Activated T-helper 2 cell treated with anti-CD3 and anti-CD28 coated beads, Interferon-gamma antibody, Interleukin-2, Interleukin-4, amounts not matched to agents 10 μg/mL and 5 μg/mL and 100 μg/mL, durations not matched to agents 14 hours and 24 hours and 36 hours (primary cell): ENCODE data around the gene NAT10. TPM values are rescaled to one million over a fixed set of nuclear protein-coding genes. Genes with fewer than 3 reads are reported as not detected.

ENCODE experiments used
- DNase-seq: peaks from one replicate; pipeline ENCODE4 v3.0.0; 2021; ENCODE audit warnings: low spot score
- H3K27ac Mint-ChIP-seq: one replicate; pipeline ENCODE4 v1.8.0; 2021; ENCODE audit warnings: mixed read lengths
- H3K27me3 Mint-ChIP-seq: one replicate; pipeline ENCODE4 v1.8.0; 2021; ENCODE audit warnings: low read depth, mixed read lengths
- H3K36me3 Mint-ChIP-seq: one replicate; pipeline ENCODE4 v1.8.0; 2021; ENCODE audit warnings: low read depth, mixed read lengths
- H3K4me1 Mint-ChIP-seq: one replicate; pipeline ENCODE4 v1.8.0; 2021; ENCODE audit warnings: low read depth, mixed read lengths
- H3K4me3 Mint-ChIP-seq: one replicate; pipeline ENCODE4 v1.8.0; 2021; ENCODE audit warnings: low read depth, mild to moderate bottlenecking, moderate library complexity, mixed read lengths
- H3K9me3 Mint-ChIP-seq: one replicate; pipeline ENCODE4 v1.8.0; 2021; ENCODE audit warnings: mixed read lengths
- intact Hi-C: fragments of 100-400 bp; cut with micrococcal nuclease; formaldehyde crosslinking; loops from one replicate; pipeline ENCODE4 v1.15.1; 2023
- total RNA-seq: library from RNA; stranded (reverse); gene quantifications from 2 replicates; pipeline ENCODE4 v1.2.3, GENCODE V29; 2022

Gene NAT10
- total RNA-seq, 1 donor from 2014 or later = 124 TPM

- Mint-ChIP-seq H3K9me3 (no peaks in the 10 kb centered on the region), H3K4me1 (peaks cover 42% of the 10 kb centered on the region), H3K27ac (no peak overlapping the region)
Observed at GRCh38 chr11:34181856-34182405, 76.5 kb downstream of the NAT10 start.

DNA sequence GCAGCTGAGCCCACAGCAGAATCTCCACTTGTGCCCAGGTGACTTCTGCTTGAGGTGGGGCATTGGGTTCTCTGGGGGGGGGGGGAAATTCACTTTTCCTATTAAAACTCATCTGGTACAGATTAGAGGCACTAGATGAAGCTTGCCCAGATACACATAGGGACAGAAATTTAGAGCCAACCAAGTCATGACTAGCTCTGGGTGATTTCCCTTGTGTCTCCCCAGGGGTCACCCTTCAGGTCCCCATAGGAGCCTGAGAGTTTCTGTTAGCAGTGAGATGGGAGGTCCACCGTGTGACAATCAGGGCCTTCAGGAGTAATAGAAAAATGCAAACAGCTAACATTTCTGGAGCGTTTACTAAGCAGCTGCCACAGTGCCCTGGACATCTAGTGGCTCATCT, 77.0 kb downstream of the NAT10 start:
- DNase-seq = no peak
- Mint-ChIP-seq H3K27ac (no peak overlapping the region), H3K36me3 (peaks cover 11% of the 10 kb centered on the region), H3K4me3 (no peak overlapping the region), H3K27me3 (no peaks in the 10 kb centered on the region), H3K4me1 (peaks cover 41% of the 10 kb centered on the region), H3K9me3 (no peaks in the 10 kb centered on the region)
- intact Hi-C loops = no loop called here

More at GRCh38 chr11:34181856-34182405, 76.5 kb downstream of the NAT10 start:
- Mint-ChIP-seq H3K36me3 (peaks cover 11% of the 10 kb centered on the region), H3K27me3 (no peaks in the 10 kb centered on the region), H3K4me3 (no peak overlapping the region)
- intact Hi-C loops = no loop called here
- DNase-seq = no peak

- Mint-ChIP-seq H3K4me1 (peaks cover 37% of the 10 kb centered on the region), H3K36me3 (peaks cover 11% of the 10 kb centered on the region), H3K9me3 (no peaks in the 10 kb centered on the region), H3K27ac (no peak overlapping the region), H3K4me3 (no peak overlapping the region), H3K27me3 (no peaks in the 10 kb centered on the region)
- intact Hi-C loops = no loop called here
- no peak for DNase-seq
Observed at GRCh38 chr11:34182921-34183685, 77.7 kb downstream of the NAT10 start.

GRCh38 chr11:34183848-34184391, 78.5 kb downstream of the NAT10 start:
- no peaks in the 10 kb centered on the region for H3K9me3 Mint-ChIP-seq
- H3K36me3 Mint-ChIP-seq = peaks cover 14% of the 10 kb centered on the region
- peaks cover 3% of the 10 kb centered on the region for H3K27me3 Mint-ChIP-seq
- no peak overlapping the region for H3K4me3 Mint-ChIP-seq
- peaks cover 35% of the 10 kb centered on the region for H3K4me1 Mint-ChIP-seq
- DNase-seq = no peak
- intact Hi-C loops = no loop called here
- H3K27ac Mint-ChIP-seq = no peak overlapping the region

DNA sequence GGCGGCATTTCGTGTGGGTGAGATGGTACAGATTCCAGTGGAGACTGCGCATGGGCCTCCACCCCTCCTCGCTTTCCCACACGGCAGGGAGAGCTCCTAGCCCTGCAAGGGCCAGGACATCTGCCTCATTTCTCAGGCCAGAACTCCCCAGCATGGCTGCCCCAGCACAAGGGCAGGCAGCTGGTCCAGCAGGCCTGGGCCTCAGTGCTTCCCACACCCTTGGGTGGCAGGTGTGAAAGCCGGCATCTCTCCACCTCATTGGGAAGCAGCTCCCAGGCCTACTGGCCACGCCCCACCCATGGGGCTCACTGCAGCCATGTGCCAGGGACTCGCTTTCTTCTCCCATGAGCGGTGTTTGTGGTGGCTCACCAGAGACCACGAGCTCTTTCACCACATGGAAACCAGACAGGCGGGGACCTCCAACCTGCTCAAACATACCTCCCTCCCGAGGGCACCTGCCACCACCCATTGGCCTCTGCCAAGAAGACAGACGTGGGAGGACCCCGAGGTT, 79.1 kb downstream of the NAT10 start:
- no peak for DNase-seq
- Mint-ChIP-seq H3K36me3 (peaks cover 12% of the 10 kb centered on the region), H3K9me3 (no peaks in the 10 kb centered on the region), H3K27ac (no peak overlapping the region), H3K4me1 (peaks cover 33% of the 10 kb centered on the region), H3K27me3 (peaks cover 3% of the 10 kb centered on the region), H3K4me3 (no peak overlapping the region)
- intact Hi-C loops = no loop called here

- Mint-ChIP-seq H3K36me3 (peaks cover 12% of the 10 kb centered on the region), H3K9me3 (no peaks in the 10 kb centered on the region), H3K4me3 (no peak overlapping the region), H3K4me1 (peaks cover 19% of the 10 kb centered on the region), H3K27ac (no peak overlapping the region), H3K27me3 (peaks cover 3% of the 10 kb centered on the region)
- intact Hi-C loops = no loop called here
- DNase-seq = no peak
Observed at GRCh38 chr11:34185926-34186841, 80.8 kb downstream of the NAT10 start.

DNA sequence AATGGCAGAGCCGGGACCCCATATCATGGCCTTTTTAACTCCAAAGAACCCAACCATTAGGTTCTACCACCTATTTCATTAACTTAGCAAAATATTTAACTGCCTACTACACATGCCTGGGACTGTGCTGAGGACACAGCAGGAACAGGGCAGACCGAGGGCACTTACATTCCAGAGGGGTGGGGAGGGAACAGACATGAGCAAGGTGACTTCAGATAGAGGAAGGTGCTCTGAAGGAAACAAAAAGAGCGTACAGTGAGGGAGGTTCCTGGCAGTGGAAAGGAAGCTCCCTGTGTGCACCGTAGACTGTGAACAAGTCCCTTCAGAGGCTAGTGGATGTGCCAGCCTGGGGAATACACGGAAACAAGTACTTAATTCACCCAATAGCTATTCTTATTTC, 82.8 kb downstream of the NAT10 start:
- H3K27ac Mint-ChIP-seq = no peak overlapping the region
- H3K27me3 Mint-ChIP-seq = peaks cover 3% of the 10 kb centered on the region
- no peak overlapping the region for H3K4me3 Mint-ChIP-seq
- H3K36me3 Mint-ChIP-seq = peaks cover 15% of the 10 kb centered on the region
- no peak for DNase-seq
- intact Hi-C loops = no loop called here
- peaks cover 16% of the 10 kb centered on the region for H3K4me1 Mint-ChIP-seq
- no peaks in the 10 kb centered on the region for H3K9me3 Mint-ChIP-seq

DNA sequence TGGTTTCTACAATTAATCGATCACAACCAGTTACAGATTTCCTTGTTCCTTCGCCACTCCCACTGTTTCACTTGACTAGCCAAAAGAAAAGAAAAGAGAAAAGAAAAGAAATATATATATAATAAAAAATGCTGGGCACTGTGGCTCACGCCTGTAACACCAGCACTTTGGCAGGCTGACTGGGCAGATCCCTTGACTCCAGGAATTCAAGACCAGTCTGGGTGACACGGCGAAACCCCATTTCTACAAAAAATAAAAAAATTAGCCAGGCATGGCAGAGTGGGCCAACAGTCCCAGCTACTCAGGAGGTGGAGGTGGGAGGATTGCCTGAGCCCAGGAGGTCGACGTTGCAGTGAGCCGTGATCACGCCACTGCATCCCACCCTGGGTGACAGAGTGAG, 83.8 kb downstream of the NAT10 start:
- peaks cover 15% of the 10 kb centered on the region for H3K36me3 Mint-ChIP-seq
- DNase-seq = no peak
- H3K27me3 Mint-ChIP-seq = peaks cover 3% of the 10 kb centered on the region
- H3K9me3 Mint-ChIP-seq = no peaks in the 10 kb centered on the region
- intact Hi-C loops = no loop called here
- peaks cover 21% of the 10 kb centered on the region for H3K4me1 Mint-ChIP-seq
- no peak overlapping the region for H3K27ac Mint-ChIP-seq
- no peak overlapping the region for H3K4me3 Mint-ChIP-seq

GRCh38 chr11:34190192-34191139, 85.0 kb downstream of the NAT10 start:
- H3K4me1 Mint-ChIP-seq = peaks cover 14% of the 10 kb centered on the region
- intact Hi-C loops = no loop called here
- H3K27ac Mint-ChIP-seq = no peak overlapping the region
- DNase-seq = no peak
- H3K9me3 Mint-ChIP-seq = no peaks in the 10 kb centered on the region
- H3K4me3 Mint-ChIP-seq = no peak overlapping the region
- peaks cover 9% of the 10 kb centered on the region for H3K36me3 Mint-ChIP-seq
- peaks cover 3% of the 10 kb centered on the region for H3K27me3 Mint-ChIP-seq

GRCh38 chr11:34191578-34191977, 86.1 kb downstream of the NAT10 start:
- Mint-ChIP-seq H3K36me3 (peaks cover 17% of the 10 kb centered on the region), H3K4me1 (peaks cover 14% of the 10 kb centered on the region), H3K27me3 (peaks cover 3% of the 10 kb centered on the region), H3K4me3 (no peak overlapping the region), H3K9me3 (no peaks in the 10 kb centered on the region), H3K27ac (no peak overlapping the region)
- intact Hi-C loops = no loop called here
- no peak for DNase-seq

DNA sequence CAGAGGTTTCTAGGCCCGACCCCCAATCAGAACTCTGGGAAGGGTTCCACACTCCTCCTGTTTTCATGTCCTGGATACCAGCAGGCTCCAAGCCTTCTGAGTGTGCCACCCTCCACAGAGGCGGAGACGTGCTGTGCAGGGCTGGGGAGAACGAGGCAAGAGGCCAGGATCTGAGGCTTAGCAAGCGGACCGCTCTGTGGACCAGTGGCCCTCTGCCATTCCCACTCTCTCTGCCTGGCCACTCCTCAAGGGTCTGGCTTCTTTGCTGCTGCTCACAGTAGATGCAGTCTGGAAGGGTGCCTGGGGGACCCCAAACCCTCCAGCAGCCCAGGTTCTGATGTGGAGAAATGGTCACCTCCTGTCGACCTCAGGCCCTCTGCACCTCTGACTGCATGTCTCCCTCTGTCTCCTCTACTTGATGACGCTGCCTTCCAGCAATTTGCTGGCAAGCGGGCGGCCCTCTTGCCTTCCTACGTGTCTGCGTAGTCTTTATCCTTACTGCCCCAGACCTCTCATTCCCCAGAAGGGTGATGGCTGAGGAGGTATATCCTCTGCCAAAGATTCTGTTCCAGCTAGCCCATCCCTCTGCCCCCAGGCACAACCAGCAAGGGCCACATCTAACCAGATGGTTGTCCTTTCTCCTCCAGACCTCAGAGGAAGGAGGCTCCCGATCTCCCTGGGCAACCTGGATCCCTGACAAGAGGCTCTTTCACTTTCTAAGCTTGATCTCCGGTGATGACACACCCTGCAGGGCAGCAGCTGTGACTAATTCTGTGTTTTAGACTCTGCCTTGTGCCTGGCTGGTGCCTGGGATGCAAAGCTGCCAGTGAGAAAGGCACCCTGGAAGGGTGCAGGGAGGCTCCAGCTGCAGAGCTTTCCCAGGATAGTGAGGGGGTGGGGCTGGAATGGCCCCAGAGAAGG, 87.3 kb downstream of the NAT10 start:
- Mint-ChIP-seq H3K4me1 (peaks cover 20% of the 10 kb centered on the region), H3K27ac (no peak overlapping the region), H3K27me3 (peaks cover 3% of the 10 kb centered on the region), H3K4me3 (no peak overlapping the region), H3K36me3 (peaks cover 25% of the 10 kb centered on the region), H3K9me3 (no peaks in the 10 kb centered on the region)
- intact Hi-C loops = no loop called here
- no peak for DNase-seq
